ENCODE results near the gene PTBP2.

DNA sequence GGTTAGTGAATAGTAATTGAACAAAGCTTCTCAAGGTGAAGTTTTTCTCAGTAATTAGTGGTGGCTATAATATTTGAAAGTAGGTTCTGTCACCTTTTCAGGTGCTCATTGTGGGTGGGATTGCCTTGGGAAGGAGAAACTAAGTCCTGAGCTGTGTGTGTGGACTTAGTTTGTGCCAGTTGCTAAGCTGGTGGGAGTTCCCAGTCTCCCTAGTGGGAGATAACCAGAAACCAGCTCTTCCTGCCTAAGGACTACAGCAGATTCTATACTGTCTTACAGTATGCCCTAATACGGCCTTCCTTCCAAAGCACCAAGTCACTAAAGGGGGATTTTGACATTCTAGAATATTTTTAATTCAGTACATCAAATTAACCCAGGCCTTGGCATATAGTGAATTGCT is 94.3 kb downstream of the PTBP2 start:
- no peak for TF ChIP-seq POLR2A (IDR thresholded peaks at IDR 0.05)
- TF ChIP-seq, protein P1, sequence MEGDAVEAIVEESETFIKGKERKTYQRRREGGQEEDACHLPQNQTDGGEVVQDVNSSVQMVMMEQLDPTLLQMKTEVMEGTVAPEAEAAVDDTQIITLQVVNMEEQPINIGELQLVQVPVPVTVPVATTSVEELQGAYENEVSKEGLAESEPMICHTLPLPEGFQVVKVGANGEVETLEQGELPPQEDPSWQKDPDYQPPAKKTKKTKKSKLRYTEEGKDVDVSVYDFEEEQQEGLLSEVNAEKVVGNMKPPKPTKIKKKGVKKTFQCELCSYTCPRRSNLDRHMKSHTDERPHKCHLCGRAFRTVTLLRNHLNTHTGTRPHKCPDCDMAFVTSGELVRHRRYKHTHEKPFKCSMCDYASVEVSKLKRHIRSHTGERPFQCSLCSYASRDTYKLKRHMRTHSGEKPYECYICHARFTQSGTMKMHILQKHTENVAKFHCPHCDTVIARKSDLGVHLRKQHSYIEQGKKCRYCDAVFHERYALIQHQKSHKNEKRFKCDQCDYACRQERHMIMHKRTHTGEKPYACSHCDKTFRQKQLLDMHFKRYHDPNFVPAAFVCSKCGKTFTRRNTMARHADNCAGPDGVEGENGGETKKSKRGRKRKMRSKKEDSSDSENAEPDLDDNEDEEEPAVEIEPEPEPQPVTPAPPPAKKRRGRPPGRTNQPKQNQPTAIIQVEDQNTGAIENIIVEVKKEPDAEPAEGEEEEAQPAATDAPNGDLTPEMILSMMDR (IDR thresholded peaks at IDR 0.05) = no peak

Measured in body of pancreas (tissue), 4 donors.